Measurements from ENCODE around the gene CARMIL1.

DNA sequence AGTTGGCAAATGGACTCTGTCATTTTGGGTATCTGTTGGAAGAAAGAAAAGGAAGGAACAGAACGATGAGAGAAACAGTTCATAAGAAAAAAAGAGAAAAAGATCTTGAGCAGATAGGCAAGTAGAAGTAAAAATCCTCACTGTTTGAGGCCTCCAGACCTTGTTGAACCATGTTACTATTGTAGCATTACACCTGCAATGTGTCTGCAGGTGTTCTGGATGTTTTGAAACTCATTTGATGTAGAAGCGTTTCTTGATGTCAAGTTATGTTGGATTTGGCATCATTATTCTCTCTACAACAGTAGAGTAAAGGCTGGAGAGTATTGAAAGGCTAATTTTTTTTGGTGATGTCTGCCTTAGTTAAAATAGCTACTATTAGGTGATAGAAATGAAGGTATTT, 108.7 kb downstream of the CARMIL1 start:
- TF ChIP-seq GATA2 (IDR thresholded peaks at IDR 0.05; ENCODE audit: low read depth, low read length) (no peak), GATA3 (IDR thresholded peaks at IDR 0.05; ENCODE audit: low read depth, low read length) (no peak)

Measured in SH-SY5Y (cell line).